ENCODE measurements around the gene MANEAL.
"Not testable (repeated sequence)": the region's sequence is repeated elsewhere in the genome, so short reads cannot be mapped to it uniquely, and the experiment has no call there.

DNA sequence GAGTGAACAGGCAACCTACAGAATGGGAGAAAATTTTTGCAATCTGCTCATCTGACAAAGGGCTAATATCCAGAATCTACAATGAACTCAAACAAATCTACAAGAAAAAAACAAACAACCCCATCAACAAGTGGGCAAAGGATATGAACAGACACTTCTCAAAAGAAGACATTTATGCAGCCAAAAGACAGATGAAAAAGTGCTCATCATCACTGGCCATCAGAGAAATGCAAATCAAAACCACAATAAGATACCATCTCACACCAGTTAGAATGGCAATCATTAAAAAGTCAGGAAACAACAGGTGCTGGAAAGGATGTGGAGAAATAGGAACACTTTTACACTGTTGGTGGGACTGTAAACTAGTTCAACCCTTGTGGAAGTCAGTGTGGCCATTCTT, 22.2 kb upstream of the MANEAL start:
- TF ChIP-seq, protein P1, sequence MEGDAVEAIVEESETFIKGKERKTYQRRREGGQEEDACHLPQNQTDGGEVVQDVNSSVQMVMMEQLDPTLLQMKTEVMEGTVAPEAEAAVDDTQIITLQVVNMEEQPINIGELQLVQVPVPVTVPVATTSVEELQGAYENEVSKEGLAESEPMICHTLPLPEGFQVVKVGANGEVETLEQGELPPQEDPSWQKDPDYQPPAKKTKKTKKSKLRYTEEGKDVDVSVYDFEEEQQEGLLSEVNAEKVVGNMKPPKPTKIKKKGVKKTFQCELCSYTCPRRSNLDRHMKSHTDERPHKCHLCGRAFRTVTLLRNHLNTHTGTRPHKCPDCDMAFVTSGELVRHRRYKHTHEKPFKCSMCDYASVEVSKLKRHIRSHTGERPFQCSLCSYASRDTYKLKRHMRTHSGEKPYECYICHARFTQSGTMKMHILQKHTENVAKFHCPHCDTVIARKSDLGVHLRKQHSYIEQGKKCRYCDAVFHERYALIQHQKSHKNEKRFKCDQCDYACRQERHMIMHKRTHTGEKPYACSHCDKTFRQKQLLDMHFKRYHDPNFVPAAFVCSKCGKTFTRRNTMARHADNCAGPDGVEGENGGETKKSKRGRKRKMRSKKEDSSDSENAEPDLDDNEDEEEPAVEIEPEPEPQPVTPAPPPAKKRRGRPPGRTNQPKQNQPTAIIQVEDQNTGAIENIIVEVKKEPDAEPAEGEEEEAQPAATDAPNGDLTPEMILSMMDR (IDR thresholded peaks at IDR 0.05; ENCODE audit: low read depth, low read length, missing input control): not testable (repeated sequence)
- TF ChIP-seq ATF3, REST (IDR thresholded peaks at IDR 0.05): not testable (repeated sequence)
- TF ChIP-seq, protein P2, sequence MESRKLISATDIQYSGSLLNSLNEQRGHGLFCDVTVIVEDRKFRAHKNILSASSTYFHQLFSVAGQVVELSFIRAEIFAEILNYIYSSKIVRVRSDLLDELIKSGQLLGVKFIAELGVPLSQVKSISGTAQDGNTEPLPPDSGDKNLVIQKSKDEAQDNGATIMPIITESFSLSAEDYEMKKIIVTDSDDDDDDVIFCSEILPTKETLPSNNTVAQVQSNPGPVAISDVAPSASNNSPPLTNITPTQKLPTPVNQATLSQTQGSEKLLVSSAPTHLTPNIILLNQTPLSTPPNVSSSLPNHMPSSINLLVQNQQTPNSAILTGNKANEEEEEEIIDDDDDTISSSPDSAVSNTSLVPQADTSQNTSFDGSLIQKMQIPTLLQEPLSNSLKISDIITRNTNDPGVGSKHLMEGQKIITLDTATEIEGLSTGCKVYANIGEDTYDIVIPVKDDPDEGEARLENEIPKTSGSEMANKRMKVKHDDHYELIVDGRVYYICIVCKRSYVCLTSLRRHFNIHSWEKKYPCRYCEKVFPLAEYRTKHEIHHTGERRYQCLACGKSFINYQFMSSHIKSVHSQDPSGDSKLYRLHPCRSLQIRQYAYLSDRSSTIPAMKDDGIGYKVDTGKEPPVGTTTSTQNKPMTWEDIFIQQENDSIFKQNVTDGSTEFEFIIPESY (IDR thresholded peaks at IDR 0.05): not testable (repeated sequence)
